Stimulated activated CD4-positive, alpha-beta T cell treated with anti-CD3 and anti-CD28 coated beads, Interleukin-15, amount 100 ng/mL, for 24 hours (primary cell): ENCODE data around the gene ZNF672.

ENCODE experiments used
- DNase-seq: peaks from one replicate; pipeline ENCODE4 v3.0.0-alpha.2; 2020

Gene ZNF672

GRCh38 chr1:248891758-248892157, 53.7 kb downstream of the ZNF672 start:
- no peak for DNase-seq

- DNase-seq, result no peak
Observed at GRCh38 chr1:248892590-248892989, 54.6 kb downstream of the ZNF672 start.

DNA sequence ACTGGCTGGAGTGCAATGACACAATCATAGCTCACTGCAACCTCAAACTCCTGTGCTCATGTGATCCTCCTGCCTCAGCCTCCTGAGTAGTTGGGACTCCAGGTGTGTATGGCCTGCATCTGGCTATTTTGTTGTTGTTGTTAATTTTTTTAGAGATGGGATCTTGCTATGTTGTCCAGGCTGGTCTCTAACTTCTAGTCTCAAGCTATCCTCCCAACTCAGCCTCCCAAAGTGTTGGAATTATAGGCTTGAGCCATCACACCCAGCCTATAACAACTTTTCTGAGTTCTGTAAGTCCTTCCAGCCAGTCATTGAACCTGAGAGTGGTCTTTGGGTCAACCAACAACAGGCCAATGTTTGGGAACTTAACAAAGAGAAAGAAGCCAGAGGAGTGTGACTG, 56.8 kb downstream of the ZNF672 start:
- no peak for DNase-seq

- no peak for DNase-seq
Observed at GRCh38 chr1:248897412-248898337, 59.7 kb downstream of the ZNF672 start.
